Transverse colon (tissue), 4 donors: ENCODE data around the gene SYT11.

Experiments
- EP300 ChIP-seq: sonication (generic); formaldehyde crosslinking; IDR thresholded peaks from one replicate; pipeline ENCODE4 v1.6.1; 2017; ENCODE audit warnings: antibody characterized with exemption, low read depth
- POLR2A ChIP-seq: fragments of 450-650 bp; IDR thresholded peaks from one replicate; pipeline ENCODE4 v1.6.1; 2016; ENCODE audit warnings: antibody characterized with exemption, mild to moderate bottlenecking, moderate library complexity
- POLR2AphosphoS5 ChIP-seq, 3 donors: sonication (generic); formaldehyde crosslinking; IDR thresholded peaks; one replicate each; pipeline ENCODE4 v1.6.1; 2016; ENCODE audit warnings: antibody characterized with exemption in 3 of 3
- TF ChIP-seq, protein P1 (sequence below), 5 experiments: fragments of 200-600 bp in 3 of 5; fragments of 450-650 bp in 2 of 5; sonication (generic) in 3 of 5; IDR thresholded peaks; 1 replicate in 2 of 5; 2 replicates in 3 of 5; pipeline ENCODE4 v1.5.1; 2016 to 2017; ENCODE audit warnings: antibody characterized with exemption in 5 of 5, inconsistent platforms in 3 of 5, mild to moderate bottlenecking in 2 of 5, moderate library complexity in 1 of 5

- TF ChIP-seq, protein P1, sequence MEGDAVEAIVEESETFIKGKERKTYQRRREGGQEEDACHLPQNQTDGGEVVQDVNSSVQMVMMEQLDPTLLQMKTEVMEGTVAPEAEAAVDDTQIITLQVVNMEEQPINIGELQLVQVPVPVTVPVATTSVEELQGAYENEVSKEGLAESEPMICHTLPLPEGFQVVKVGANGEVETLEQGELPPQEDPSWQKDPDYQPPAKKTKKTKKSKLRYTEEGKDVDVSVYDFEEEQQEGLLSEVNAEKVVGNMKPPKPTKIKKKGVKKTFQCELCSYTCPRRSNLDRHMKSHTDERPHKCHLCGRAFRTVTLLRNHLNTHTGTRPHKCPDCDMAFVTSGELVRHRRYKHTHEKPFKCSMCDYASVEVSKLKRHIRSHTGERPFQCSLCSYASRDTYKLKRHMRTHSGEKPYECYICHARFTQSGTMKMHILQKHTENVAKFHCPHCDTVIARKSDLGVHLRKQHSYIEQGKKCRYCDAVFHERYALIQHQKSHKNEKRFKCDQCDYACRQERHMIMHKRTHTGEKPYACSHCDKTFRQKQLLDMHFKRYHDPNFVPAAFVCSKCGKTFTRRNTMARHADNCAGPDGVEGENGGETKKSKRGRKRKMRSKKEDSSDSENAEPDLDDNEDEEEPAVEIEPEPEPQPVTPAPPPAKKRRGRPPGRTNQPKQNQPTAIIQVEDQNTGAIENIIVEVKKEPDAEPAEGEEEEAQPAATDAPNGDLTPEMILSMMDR (IDR thresholded peaks at IDR 0.05): no peak
- TF ChIP-seq POLR2A: no peak
- no peak for TF ChIP-seq POLR2AphosphoS5 (IDR thresholded peaks at IDR 0.05)
- TF ChIP-seq EP300: no peak
Observed at GRCh38 chr1:155864393-155864792, 5.0 kb downstream of the SYT11 start.
